Measurements from ENCODE around the gene FXYD5.

FXYD5 gene

GRCh38 chr19:35130761-35131720, 23.5 kb upstream of the FXYD5 start:
- FAIRE-seq (no peak), DNase-seq (ENCODE audit: insufficient read length) (no peak)
- TF ChIP-seq TAF1 (IDR thresholded peaks at IDR 0.05; ENCODE audit: borderline replicate concordance, low read depth, low read length) (no peak), POLR2AphosphoS5 (IDR thresholded peaks at IDR 0.05; ENCODE audit: low read depth, low read length) (no peak), POLR2A (IDR thresholded peaks at IDR 0.05; ENCODE audit: low read depth, low read length) (no peak)

- no peak for DNase-seq (ENCODE audit: insufficient read length)
- FAIRE-seq: no peak
- no peak for TF ChIP-seq POLR2A (IDR thresholded peaks at IDR 0.05; ENCODE audit: low read depth, low read length)
- TF ChIP-seq POLR2AphosphoS5 (IDR thresholded peaks at IDR 0.05; ENCODE audit: low read depth, low read length): no peak
- TF ChIP-seq TAF1 (IDR thresholded peaks at IDR 0.05; ENCODE audit: borderline replicate concordance, low read depth, low read length): no peak
Measured at GRCh38 chr19:35132254-35132653, 22.3 kb upstream of the FXYD5 start.

- no peak for FAIRE-seq
- TF ChIP-seq POLR2AphosphoS5 (IDR thresholded peaks at IDR 0.05; ENCODE audit: low read depth, low read length): no peak
- no peak for TF ChIP-seq TAF1 (IDR thresholded peaks at IDR 0.05; ENCODE audit: borderline replicate concordance, low read depth, low read length)
- TF ChIP-seq POLR2A (IDR thresholded peaks at IDR 0.05; ENCODE audit: low read depth, low read length): no peak
- DNase-seq (ENCODE audit: insufficient read length): no peak
Measured at GRCh38 chr19:35133826-35134225, 20.7 kb upstream of the FXYD5 start.

- FAIRE-seq: no peak
- DNase-seq (ENCODE audit: insufficient read length): no peak
- TF ChIP-seq POLR2AphosphoS5 (IDR thresholded peaks at IDR 0.05; ENCODE audit: low read depth, low read length) (no peak), POLR2A (IDR thresholded peaks at IDR 0.05; ENCODE audit: low read depth, low read length) (no peak), TAF1 (IDR thresholded peaks at IDR 0.05; ENCODE audit: borderline replicate concordance, low read depth, low read length) (no peak)
Measured at GRCh38 chr19:35134601-35135242, 19.8 kb upstream of the FXYD5 start, which contains the start of gene LGI4. Gene LGI4 (minus strand): TSS chr19:35135059. CDS start chr19:35134680, 379 bp downstream.

- TF ChIP-seq POLR2A (IDR thresholded peaks at IDR 0.05; ENCODE audit: low read depth, low read length) (no peak), POLR2AphosphoS5 (IDR thresholded peaks at IDR 0.05; ENCODE audit: low read depth, low read length) (no peak), TAF1 (IDR thresholded peaks at IDR 0.05; ENCODE audit: borderline replicate concordance, low read depth, low read length) (no peak)
- peak; percentile 95 for DNase-seq (ENCODE audit: insufficient read length)
- FAIRE-seq: peak; percentile 82
Measured at GRCh38 chr19:35135389-35135909, 19.1 kb upstream of the FXYD5 start.

- TF ChIP-seq POLR2A (IDR thresholded peaks at IDR 0.05; ENCODE audit: low read depth, low read length) (no peak), TAF1 (IDR thresholded peaks at IDR 0.05; ENCODE audit: borderline replicate concordance, low read depth, low read length) (no peak), POLR2AphosphoS5 (IDR thresholded peaks at IDR 0.05; ENCODE audit: low read depth, low read length) (no peak)
- FAIRE-seq (no peak), DNase-seq (ENCODE audit: insufficient read length) (no peak)
Measured at GRCh38 chr19:35136231-35136630, 18.3 kb upstream of the FXYD5 start.

- FAIRE-seq (peak; percentile 46), DNase-seq (ENCODE audit: insufficient read length) (no peak)
- TF ChIP-seq POLR2AphosphoS5 (IDR thresholded peaks at IDR 0.05; ENCODE audit: low read depth, low read length): no peak
- TF ChIP-seq TAF1 (IDR thresholded peaks at IDR 0.05; ENCODE audit: borderline replicate concordance, low read depth, low read length): no peak
- TF ChIP-seq POLR2A (IDR thresholded peaks at IDR 0.05; ENCODE audit: low read depth, low read length): no peak
Measured at GRCh38 chr19:35136977-35137702, 17.4 kb upstream of the FXYD5 start.

- no peak for DNase-seq (ENCODE audit: insufficient read length)
- FAIRE-seq: no peak
- TF ChIP-seq TAF1 (IDR thresholded peaks at IDR 0.05; ENCODE audit: borderline replicate concordance, low read depth, low read length) (no peak), POLR2AphosphoS5 (IDR thresholded peaks at IDR 0.05; ENCODE audit: low read depth, low read length) (no peak), POLR2A (IDR thresholded peaks at IDR 0.05; ENCODE audit: low read depth, low read length) (no peak)
Measured at GRCh38 chr19:35138305-35138892, 16.1 kb upstream of the FXYD5 start, which contains the start of gene FXYD1. Gene FXYD1 (plus strand): TSS chr19:35138824. CDS start chr19:35140080, 1,256 bp downstream.

- no peak for FAIRE-seq
- no peak for TF ChIP-seq TAF1 (IDR thresholded peaks at IDR 0.05; ENCODE audit: borderline replicate concordance, low read depth, low read length)
- no peak for TF ChIP-seq POLR2A (IDR thresholded peaks at IDR 0.05; ENCODE audit: low read depth, low read length)
- no peak for TF ChIP-seq POLR2AphosphoS5 (IDR thresholded peaks at IDR 0.05; ENCODE audit: low read depth, low read length)
- DNase-seq (ENCODE audit: insufficient read length): no peak
Measured at GRCh38 chr19:35140207-35140961, 14.2 kb upstream of the FXYD5 start.
